Mesodermal cell (in vitro differentiated cells): ENCODE measurements around the gene ATXN1.

Experiments used
- H3K27ac ChIP-seq: 2 replicates; pipeline ENCODE4 v1.7.0; 2013; ENCODE audit warnings: mild to moderate bottlenecking, low read depth, low read length, moderate library complexity; ENCODE audit not compliant: severe bottlenecking
- H3K36me3 ChIP-seq: 2 replicates; pipeline ENCODE4 v1.7.1; 2013; ENCODE audit warnings: mild to moderate bottlenecking, low read length, moderate library complexity; ENCODE audit not compliant: control insufficient read depth, insufficient read depth
- H3K4me1 ChIP-seq: one replicate; pipeline ENCODE4 v1.7.1; 2013; ENCODE audit warnings: mild to moderate bottlenecking, low read length; ENCODE audit not compliant: insufficient read depth, control insufficient read depth, poor library complexity, severe bottlenecking
- H3K4me3 ChIP-seq: 2 replicates; pipeline ENCODE4 v1.7.0; 2013; ENCODE audit warnings: low read length, control low read depth, mild to moderate bottlenecking; ENCODE audit not compliant: insufficient read depth, poor library complexity, severe bottlenecking; ENCODE audit errors: extremely low read depth
- H3K9me3 ChIP-seq: 2 replicates; pipeline ENCODE4 v1.7.1; 2013; ENCODE audit warnings: mild to moderate bottlenecking, low read length, moderate library complexity; ENCODE audit not compliant: control insufficient read depth
- WGBS, 2 experiments: methylation state at CpG; one replicate each; pipeline ENCODE4 v1.1.5; 2013; ENCODE audit warnings: missing lambda C conversion rate in 2 of 2; ENCODE audit not compliant: insufficient coverage in 2 of 2; 5-methylcytosine and 5-hydroxymethylcytosine counted together

The ATXN1 gene

DNA sequence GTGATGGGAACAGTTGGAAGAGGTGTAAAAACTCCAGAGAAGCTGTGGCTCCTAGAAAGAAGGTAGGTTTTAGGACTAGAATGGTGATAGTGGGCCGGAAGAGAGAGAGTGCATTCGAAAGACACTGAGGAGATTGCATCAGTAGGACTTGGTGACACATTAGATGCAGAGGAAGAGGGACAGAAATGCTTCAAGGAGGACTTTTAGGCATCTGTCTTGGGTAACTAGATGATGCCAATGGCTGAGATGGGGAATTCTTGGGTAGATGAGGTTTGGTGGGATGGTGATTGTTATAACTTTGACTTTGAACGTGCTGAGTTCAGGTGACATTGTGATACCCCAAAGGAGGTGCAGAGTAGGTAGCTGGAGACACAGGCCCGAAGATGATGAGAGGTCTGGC, 326.4 kb downstream of the ATXN1 start:
- 93 to 94% methylated on average over 4 of the region's 4 CpGs for WGBS, 2 experiments
- Histone ChIP-seq H3K36me3 (no peaks in the 10 kb centered on the region), H3K9me3 (no peaks in the 10 kb centered on the region)

DNA sequence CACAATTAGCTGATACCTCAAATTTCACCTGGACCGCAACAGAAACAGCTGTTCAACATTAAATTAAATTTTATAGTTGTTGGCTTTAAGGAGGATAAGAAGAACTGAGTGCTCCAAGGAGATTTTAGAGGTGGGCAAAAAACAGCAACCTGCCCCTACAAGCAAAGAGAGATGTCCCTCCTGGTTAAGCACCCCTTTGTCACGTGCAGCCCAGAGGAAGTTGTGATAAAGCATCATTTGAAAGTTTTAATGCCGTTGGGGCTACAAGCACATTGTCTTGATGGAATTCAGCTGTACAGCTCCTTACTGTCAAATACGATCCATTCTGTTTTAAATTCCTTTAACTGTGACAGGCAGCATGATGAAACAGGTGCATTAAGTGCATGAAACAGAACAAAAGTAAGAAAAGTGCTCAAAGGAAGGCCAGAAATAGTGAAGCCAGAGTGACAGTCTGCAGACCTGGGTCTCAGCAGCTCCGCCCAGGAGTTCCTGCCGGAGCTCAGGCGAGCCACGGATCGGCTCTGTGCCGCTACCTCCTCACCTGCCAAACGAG, 327.8 kb downstream of the ATXN1 start:
- WGBS, 2 experiments = 89 to 91% methylated on average over 9 to 10 of the region's 11 CpGs
- no peak overlapping the region for H3K27ac ChIP-seq
- H3K36me3 ChIP-seq = no peaks in the 10 kb centered on the region
- no peak overlapping the region for H3K4me3 ChIP-seq
- no peaks in the 10 kb centered on the region for H3K4me1 ChIP-seq
- H3K9me3 ChIP-seq = no peaks in the 10 kb centered on the region

More for the DNA sequence above, 326.4 kb downstream of the ATXN1 start:
- Histone ChIP-seq H3K4me1 (no peaks in the 10 kb centered on the region), H3K4me3 (no peak overlapping the region), H3K27ac (no peak overlapping the region)

DNA sequence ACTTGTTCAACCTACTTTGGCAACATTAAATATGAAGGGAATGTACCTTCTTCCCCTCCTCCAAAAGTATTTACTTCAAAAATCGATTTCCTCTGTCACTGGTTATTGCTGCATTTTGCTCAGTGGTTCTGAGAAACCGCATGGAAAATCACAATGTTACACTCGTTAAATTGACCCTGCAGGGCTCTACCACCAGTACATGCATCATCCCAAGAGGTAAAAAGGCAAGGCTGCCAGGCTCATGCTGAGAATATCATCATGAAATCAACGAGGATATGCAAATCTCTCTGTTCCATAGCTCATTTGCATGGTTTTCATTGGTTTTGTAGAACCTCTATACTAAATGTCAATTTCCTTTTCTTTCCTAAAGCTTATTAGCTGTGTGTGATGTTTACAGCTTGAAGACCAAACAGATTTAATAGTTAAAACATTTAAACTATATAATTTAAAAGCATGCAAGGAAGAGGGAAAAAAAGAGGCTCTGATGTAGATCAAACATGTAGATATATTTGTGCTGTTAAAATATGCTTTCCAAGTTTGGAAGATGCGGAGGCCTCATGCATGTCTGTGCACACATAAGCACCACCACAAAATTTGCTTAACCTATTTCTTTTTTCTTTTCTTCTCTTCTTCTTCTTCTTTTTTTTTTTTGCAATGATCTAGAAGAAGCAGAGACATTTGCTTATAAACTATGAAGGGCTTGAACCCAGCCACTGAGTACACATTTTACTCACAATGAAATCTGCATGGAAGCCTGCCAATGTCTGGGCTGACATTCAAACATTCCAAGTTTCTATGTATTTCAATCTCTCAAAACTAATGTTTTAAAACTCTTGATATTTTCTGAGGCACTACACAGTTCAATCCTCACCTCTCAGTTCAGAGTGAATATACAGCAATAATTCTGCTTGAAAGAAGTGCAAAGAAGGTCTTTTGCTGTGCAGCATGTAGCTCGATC, 328.9 kb downstream of the ATXN1 start:
- Histone ChIP-seq H3K9me3 (no peaks in the 10 kb centered on the region), H3K36me3 (no peaks in the 10 kb centered on the region), H3K4me3 (no peak overlapping the region), H3K4me1 (no peaks in the 10 kb centered on the region), H3K27ac (no peak overlapping the region)
- WGBS, 2 experiments = 58 to 75% methylated on average over 2 to 3 of the region's 6 CpGs

DNA sequence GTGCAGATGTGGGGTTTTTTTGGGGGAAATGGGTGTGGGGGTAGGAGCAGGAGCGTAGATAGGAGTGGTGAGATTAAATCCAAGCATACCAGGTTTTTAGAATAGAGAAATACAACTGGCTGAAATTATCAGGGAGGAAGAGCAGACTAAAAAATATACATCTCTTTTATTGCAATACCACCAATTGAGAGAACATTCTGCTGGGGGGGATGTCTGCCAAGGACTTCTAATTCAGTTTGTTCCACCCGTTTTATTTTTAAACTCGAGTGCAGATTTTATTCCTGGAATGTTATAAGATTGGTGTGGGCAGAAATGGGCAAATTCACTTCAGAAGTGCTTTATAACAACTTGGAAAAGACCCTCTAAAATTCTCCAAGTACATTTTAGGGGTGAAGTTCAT, 330.2 kb downstream of the ATXN1 start:
- H3K9me3 ChIP-seq = no peaks in the 10 kb centered on the region
- WGBS, 2 experiments = 96 to 100% methylated on average over 1 to 3 of the region's 3 CpGs
- no peak overlapping the region for H3K27ac ChIP-seq
- no peaks in the 10 kb centered on the region for H3K36me3 ChIP-seq
- no peaks in the 10 kb centered on the region for H3K4me1 ChIP-seq
- H3K4me3 ChIP-seq = no peak overlapping the region

DNA sequence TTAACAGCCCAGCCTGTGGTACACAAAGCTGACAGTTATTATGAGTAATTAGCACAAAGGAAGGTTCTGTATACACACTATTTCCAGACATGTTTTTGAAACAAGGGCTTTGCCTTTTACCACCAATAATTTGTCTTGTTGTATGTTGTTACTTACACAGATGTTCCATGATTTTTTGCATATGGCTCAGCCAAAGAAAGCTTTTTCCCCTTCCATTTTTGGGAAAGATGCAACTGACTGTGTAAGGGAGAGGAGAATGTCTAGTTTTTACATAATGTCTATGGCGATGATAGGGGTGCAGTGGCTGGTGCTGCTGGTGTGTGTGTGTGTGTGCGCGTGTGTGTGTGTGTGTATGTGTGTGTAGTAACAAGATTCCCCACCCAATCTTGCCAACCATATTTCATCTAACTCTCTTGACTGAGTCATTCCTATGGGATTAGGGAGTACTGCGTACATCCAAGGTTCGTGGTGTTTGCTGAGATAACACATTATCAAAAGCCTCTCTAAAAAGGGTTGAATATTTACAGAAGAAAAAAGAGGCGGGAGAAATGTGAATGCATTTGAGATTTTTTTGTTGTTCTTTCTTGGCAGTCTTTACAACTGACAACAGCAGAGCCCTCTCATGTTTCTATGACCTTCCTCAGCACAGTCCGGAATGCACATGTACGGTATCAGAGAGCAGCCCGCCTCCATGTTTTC, 330.7 kb downstream of the ATXN1 start:
- 82 to 100% methylated on average over 2 of the region's 9 CpGs for WGBS, 2 experiments
- no peak overlapping the region for H3K4me3 ChIP-seq
- H3K36me3 ChIP-seq = no peaks in the 10 kb centered on the region
- no peaks in the 10 kb centered on the region for H3K4me1 ChIP-seq
- no peaks in the 10 kb centered on the region for H3K9me3 ChIP-seq
- no peak overlapping the region for H3K27ac ChIP-seq

DNA sequence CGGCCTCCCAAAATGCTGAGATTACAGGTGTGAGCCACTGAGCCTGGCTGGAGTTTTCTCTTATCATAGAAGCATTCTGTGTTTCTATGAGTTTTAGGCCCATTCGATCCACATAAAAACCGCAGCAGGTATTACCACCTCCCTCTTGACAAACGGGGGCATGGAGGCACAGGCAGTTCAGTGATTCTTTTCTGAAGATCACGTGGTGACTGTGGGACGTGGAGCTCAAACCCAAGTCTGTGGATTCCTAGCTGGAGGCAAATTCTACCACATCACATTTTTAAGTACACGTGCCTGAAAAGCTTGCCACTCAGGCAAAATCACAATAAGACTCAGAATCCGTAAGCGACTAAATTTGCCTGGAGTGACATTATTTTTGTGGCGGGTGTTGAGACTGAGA, 331.6 kb downstream of the ATXN1 start:
- H3K9me3 ChIP-seq = no peaks in the 10 kb centered on the region

DNA sequence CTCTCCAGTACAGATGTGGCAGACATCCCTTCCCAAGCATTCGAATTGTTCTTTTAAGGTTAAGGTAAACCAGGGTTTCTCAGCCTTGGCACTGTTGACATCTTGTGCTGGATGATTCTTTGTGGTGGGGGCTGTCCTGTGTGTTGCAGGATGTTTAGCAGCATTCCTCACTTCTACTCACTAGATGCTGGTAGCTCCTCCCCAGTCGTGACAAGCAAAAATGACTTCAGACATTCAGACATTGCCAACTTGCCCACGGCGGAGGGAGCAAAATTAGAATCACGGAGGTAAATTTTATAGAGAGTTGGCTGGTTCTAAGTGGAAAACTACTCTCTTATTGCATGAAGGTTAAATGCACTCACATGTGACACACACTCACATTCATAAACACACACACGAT, 334.1 kb downstream of the ATXN1 start:
- Histone ChIP-seq H3K4me3 (no peak overlapping the region), H3K36me3 (no peaks in the 10 kb centered on the region), H3K9me3 (no peaks in the 10 kb centered on the region), H3K27ac (no peak overlapping the region), H3K4me1 (no peaks in the 10 kb centered on the region)
- 88 to 100% methylated on average over 1 of the region's 6 CpGs for WGBS, 2 experiments

More for the DNA sequence above, 331.6 kb downstream of the ATXN1 start:
- H3K27ac ChIP-seq = no peak overlapping the region
- 94% methylated on average over 9 to 10 of the region's 10 CpGs for WGBS, 2 experiments
- H3K4me1 ChIP-seq = no peaks in the 10 kb centered on the region
- no peaks in the 10 kb centered on the region for H3K36me3 ChIP-seq
- no peak overlapping the region for H3K4me3 ChIP-seq

DNA sequence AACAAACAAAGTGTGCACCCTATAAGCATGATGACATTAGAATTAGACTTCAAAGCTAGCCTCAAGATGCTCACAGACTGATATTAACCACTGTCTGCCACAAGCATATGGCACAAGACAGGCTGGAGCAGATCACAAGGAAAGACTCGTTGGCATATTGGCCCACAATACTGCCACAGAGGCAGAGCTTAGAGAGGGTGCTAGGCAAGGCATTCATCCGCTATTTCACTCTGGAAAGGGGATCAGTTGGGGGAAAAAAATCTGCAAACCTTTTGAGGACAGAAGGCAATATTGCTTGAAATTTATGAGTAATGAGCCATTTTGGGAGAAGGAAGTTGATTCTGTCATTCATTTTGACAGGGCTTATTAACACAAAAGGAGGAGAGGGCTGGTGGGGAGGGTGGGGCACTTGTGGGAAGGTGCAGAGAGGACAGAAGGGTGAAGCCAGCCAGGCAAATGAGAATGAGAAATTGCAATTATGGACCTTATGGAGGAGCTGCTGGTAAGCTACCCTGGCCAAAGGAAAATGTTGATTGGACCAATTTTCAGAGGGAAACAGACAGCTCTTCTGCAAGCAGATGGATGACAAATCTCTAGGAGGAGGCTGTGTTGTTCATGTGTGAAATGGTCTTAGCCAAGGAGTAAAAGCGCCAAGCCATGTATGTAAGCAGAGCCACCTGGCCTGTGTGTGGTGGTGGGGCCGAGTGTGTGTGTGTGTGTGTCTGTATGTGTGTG, 335.2 kb downstream of the ATXN1 start:
- Histone ChIP-seq H3K4me3 (no peak overlapping the region), H3K4me1 (no peaks in the 10 kb centered on the region), H3K9me3 (no peaks in the 10 kb centered on the region), H3K27ac (no peak overlapping the region), H3K36me3 (no peaks in the 10 kb centered on the region)
- WGBS, 2 experiments = 86 to 93% methylated on average over 4 of the region's 4 CpGs

DNA sequence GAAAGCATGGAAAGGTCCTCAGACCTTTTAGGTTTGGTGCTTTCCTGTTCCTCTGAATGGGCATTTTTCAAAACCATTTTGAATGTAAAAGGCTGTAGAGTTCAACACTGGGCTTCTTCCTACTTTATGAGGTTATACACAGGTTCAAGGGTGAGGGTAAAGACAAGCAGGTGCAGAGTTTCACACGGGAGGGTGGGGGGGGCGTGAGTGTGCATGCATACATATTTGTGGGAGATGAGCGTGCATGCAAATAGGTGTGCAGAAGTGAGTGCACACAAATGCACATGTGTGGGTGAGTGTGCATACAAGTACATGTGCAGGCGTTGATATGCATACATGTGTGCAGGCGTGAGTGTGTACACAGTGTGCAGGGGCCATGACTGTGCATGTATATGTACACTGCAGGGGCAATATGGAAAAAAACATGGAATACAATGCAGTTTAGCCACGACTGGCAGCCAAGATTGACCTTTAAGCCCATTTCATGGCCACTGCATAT, 339.7 kb downstream of the ATXN1 start:
- Histone ChIP-seq H3K36me3 (no peaks in the 10 kb centered on the region), H3K4me1 (no peaks in the 10 kb centered on the region), H3K27ac (no peak overlapping the region), H3K9me3 (no peaks in the 10 kb centered on the region), H3K4me3 (no peak overlapping the region)
- 84 to 90% methylated on average over 5 of the region's 6 CpGs for WGBS, 2 experiments

DNA sequence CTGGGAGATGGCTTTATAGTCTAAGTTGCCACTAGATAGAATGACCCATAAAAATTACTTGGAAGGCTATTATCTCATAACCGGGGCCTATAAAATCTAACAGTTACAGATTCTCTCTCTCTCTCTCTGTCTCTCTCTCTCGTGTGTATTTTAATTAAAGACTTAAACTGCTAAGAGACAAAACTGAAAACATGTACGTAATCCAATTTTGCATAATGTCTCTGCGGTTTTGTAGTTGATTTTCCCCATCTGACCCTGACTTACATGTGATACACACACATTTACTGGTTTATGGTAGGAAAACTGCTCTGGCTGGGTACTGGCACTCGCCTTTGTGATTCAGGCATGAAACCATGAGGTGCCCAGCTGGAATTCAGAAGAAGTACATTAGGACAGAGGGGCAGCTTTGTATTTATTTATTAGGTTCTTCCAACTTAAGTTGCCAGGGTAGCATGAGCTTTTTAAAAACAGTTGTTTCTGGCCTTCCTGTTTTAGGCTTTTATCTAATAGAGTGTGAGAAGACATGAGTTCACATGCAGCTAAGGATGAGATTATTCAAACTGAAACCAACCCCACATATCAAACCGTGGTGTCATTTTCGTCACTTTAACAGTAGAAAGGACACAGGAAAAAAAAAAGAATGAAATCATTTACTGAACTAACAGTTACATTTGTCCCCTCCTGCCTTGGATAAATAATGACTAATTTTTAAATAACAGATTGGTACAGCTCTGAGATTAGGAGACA, 340.4 kb downstream of the ATXN1 start:
- H3K9me3 ChIP-seq = no peaks in the 10 kb centered on the region
- no peaks in the 10 kb centered on the region for H3K4me1 ChIP-seq
- H3K27ac ChIP-seq = no peak overlapping the region
- no peak overlapping the region for H3K4me3 ChIP-seq
- WGBS, 2 experiments = 80 to 100% methylated on average over 2 to 3 of the region's 7 CpGs
- no peaks in the 10 kb centered on the region for H3K36me3 ChIP-seq
